Neural cell (in vitro differentiated cells): Measurements from ENCODE around the gene LRCH4. TPM values are rescaled to one million over a fixed set of nuclear protein-coding genes. Genes with fewer than 3 reads are reported as not detected.

Experiments
- H2AFZ ChIP-seq: fragments of 200-600, 300-800 bp; sonication (generic), shearing (Covaris generic); 2 replicates; pipeline ENCODE4 v1.6.0; 2014; ENCODE audit warnings: low read depth, mild to moderate bottlenecking, antibody characterized with exemption, low read length, moderate library complexity
- H3F3A ChIP-seq: fragments of 200-600 bp; shearing (Covaris generic); 2 replicates; pipeline ENCODE4 v1.6.1; 2016; ENCODE audit warnings: mild to moderate bottlenecking, moderate library complexity, mixed read lengths, antibody characterized with exemption, low read length; ENCODE audit not compliant: insufficient read depth, poor library complexity, severe bottlenecking
- H3K27ac ChIP-seq: fragments of 200-600, 300-800 bp; sonication (generic), shearing (Covaris generic); 2 replicates; pipeline ENCODE4 v1.5.1; 2014; ENCODE audit warnings: mild to moderate bottlenecking, low read length, moderate library complexity
- H3K27me3 ChIP-seq: fragments of 300-800, 200-600 bp; sonication (generic), shearing (Covaris generic); 2 replicates; pipeline ENCODE4 v1.6.0; 2014; ENCODE audit warnings: mild to moderate bottlenecking, low read depth, low read length, moderate library complexity; ENCODE audit not compliant: insufficient read depth
- H3K36me3 ChIP-seq: fragments of 300-800, 200-600 bp; sonication (generic), shearing (Covaris generic); 2 replicates; pipeline ENCODE4 v1.5.1; 2014; ENCODE audit warnings: mild to moderate bottlenecking, antibody characterized with exemption, low read length, moderate library complexity; ENCODE audit not compliant: insufficient read depth
- H3K4me2 ChIP-seq: fragments of 300-800, 200-600 bp; sonication (generic), shearing (Covaris generic); 2 replicates; pipeline ENCODE4 v1.6.0; 2014; ENCODE audit warnings: mild to moderate bottlenecking, low read length
- H3K4me3 ChIP-seq: fragments of 300-800, 200-600 bp; sonication (generic), shearing (Covaris generic); 2 replicates; pipeline ENCODE4 v1.5.1; 2014; ENCODE audit warnings: mild to moderate bottlenecking, low read length, moderate library complexity
- H3K79me2 ChIP-seq: fragments of 200-600 bp; shearing (Covaris generic); replicated peaks from 2 replicates; pipeline ENCODE4 v1.6.0; 2014; ENCODE audit warnings: mild to moderate bottlenecking, low read length, moderate library complexity; ENCODE audit not compliant: insufficient read depth
- H3K9ac ChIP-seq: fragments of 300-800, 200-600 bp; sonication (generic), shearing (Covaris generic); 2 replicates; pipeline ENCODE4 v1.6.1; 2016; ENCODE audit warnings: mild to moderate bottlenecking, low read length, mixed read lengths
- H3K9me2 ChIP-seq: fragments of 200-600 bp; shearing (Covaris generic); 2 replicates; pipeline ENCODE4 v1.6.1; 2016; ENCODE audit warnings: mild to moderate bottlenecking, low read length, mixed read lengths; ENCODE audit not compliant: insufficient read depth
- H3K9me3 ChIP-seq: fragments of 200-600, 300-800 bp; sonication (generic), shearing (Covaris generic); 2 replicates; pipeline ENCODE4 v1.6.1; 2016; ENCODE audit warnings: mild to moderate bottlenecking, mixed run types, low read length, moderate library complexity, mixed read lengths
- H4K20me1 ChIP-seq: fragments of 200-600 bp; shearing (Covaris generic); 2 replicates; pipeline ENCODE4 v1.6.1; 2016; ENCODE audit warnings: mild to moderate bottlenecking, mixed run types; ENCODE audit not compliant: insufficient read depth
- EP300 ChIP-seq: fragments of 450-650 bp; conservative IDR thresholded peaks from 2 replicates; pipeline ENCODE4 v1.6.1; 2014; ENCODE audit warnings: antibody characterized with exemption, mild to moderate bottlenecking, moderate library complexity; ENCODE audit not compliant: poor library complexity, severe bottlenecking
- EZH2 ChIP-seq: fragments of 200-600, 300-800 bp; shearing (Covaris generic), sonication (generic); IDR thresholded peaks from 2 replicates; pipeline ENCODE4 v1.6.1; 2014; ENCODE audit warnings: antibody characterized with exemption, low read length, borderline replicate concordance, mild to moderate bottlenecking; ENCODE audit not compliant: insufficient read depth, poor library complexity, severe bottlenecking
- MXI1 ChIP-seq: fragments of 450-650 bp; conservative IDR thresholded peaks from 2 replicates; pipeline ENCODE4 v1.6.1; 2014; ENCODE audit warnings: antibody characterized with exemption, mild to moderate bottlenecking; ENCODE audit not compliant: poor library complexity, severe bottlenecking
- POLR2AphosphoS5 ChIP-seq: IDR thresholded peaks from 2 replicates; pipeline ENCODE4 v1.6.1; 2012
- RAD21 ChIP-seq: fragments of 450-650 bp; conservative IDR thresholded peaks from 2 replicates; pipeline ENCODE4 v1.6.1; 2014; ENCODE audit warnings: antibody characterized with exemption, mild to moderate bottlenecking, moderate library complexity
- SMC3 ChIP-seq: fragments of 450-650 bp; conservative IDR thresholded peaks from 2 replicates; pipeline ENCODE4 v1.6.1; 2014; ENCODE audit warnings: antibody characterized with exemption, mild to moderate bottlenecking, moderate library complexity; ENCODE audit not compliant: poor library complexity
- TAF1 ChIP-seq: IDR thresholded peaks from 2 replicates; pipeline ENCODE4 v1.6.1; 2012; ENCODE audit warnings: low read depth
- polyA plus RNA-seq: library from polyadenylated mRNA; depleted of rRNA; stranded (reverse); fragments of >200 nt; gene quantifications from 2 replicates; pipeline ENCODE4 v1.2.3, GENCODE V29; 2014
- TF ChIP-seq, protein P1 (sequence below): fragments of 450-650 bp; IDR thresholded peaks from 2 replicates; pipeline ENCODE4 v1.5.1; 2014; ENCODE audit warnings: antibody characterized with exemption, mild to moderate bottlenecking, moderate library complexity; ENCODE audit not compliant: poor library complexity, severe bottlenecking
- TF ChIP-seq, protein P2 (sequence below): IDR thresholded peaks from 2 replicates; pipeline ENCODE4 v1.6.1; 2012; ENCODE audit warnings: borderline replicate concordance

The LRCH4 gene
- polyA plus RNA-seq, 1 donor from 2014 or later, result 17.2 TPM

DNA sequence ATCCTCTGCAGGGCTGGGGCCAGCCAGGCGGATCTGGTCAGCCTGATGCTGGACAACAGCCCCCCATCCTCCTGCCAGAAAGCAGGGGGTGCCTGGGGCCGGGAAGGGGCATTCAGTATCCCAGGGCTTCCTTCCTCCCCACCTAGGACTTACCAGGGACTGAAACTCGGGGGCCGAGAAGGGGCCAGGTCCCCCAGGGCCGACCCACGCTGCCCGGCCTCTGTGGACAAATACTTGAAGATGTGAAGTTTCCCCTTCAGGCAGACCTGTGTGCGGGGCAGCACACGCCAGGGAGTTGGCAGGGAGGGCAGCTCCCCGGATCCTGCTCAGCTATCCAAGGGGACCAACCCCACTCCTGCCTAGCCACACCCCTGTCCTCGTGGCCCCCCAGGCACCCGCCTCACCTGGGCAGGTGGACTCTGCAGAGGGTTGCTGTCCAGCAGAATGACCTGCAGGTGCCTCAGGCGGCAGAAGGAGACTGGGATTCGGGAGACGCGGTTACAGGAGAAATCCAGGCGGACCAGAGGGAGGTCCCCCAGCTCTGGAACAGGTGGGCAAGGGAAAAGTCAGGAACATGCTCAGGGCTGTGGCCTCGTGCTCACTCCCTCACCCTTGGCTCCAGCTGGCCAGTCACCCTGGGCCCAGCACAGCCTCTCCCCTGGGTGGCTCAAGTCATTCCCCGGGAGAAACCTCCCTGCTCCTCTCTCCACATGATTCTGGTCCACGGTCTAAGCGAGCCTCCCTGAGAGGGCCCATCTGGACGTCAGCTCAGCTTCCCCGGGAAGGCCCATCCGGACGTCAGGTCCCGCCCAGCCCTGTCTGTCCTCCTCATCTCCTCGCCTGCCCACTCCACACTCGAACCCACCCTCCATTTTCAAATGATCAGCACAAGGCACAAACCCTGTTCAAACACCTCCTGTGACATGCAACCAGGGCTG, 7.4 kb downstream of the LRCH4 start:
- Histone ChIP-seq H3K4me2 (no peak overlapping the region), H2AFZ (no peak overlapping the region), H3K27ac (no peak overlapping the region)

DNA sequence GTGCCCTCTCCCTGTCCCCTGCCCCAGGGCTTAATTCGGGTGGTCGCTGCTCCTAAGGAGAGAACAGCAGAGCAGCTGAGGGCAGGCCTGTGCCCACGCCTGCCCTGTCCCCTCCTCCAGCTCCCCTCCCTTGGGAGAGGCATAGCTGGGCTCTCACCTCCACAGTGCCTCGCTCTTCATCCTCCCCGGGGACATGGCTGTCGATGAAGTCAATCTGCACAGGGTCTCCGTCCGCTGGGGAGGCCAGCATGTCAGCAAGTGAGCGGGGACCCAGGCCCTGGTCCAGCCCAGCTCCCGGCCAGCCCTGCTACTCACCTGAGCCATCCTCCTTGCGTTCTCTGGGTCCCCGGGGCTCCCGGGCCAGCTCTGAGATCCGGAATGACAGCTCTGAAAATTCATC, 8.4 kb downstream of the LRCH4 start:
- Histone ChIP-seq H2AFZ (no peak overlapping the region), H3K9me3 (no peaks in the 10 kb centered on the region), H3K9me2 (no peaks in the 10 kb centered on the region), H3K36me3 (no peaks in the 10 kb centered on the region), H3K4me3 (no peak overlapping the region), H3K27ac (no peak overlapping the region), H3K4me2 (no peak overlapping the region), H3K79me2 (no peaks in the 10 kb centered on the region), H3K9ac (no peak overlapping the region), H3F3A (no peaks in the 10 kb centered on the region), H3K27me3 (no peaks in the 10 kb centered on the region), H4K20me1 (no peaks in the 10 kb centered on the region)
- TF ChIP-seq POLR2AphosphoS5 (no peak), EZH2 (no peak), RAD21 (no peak), MXI1 (no peak), TAF1 (no peak), EP300 (no peak), SMC3 (no peak)
- TF ChIP-seq, protein P1, sequence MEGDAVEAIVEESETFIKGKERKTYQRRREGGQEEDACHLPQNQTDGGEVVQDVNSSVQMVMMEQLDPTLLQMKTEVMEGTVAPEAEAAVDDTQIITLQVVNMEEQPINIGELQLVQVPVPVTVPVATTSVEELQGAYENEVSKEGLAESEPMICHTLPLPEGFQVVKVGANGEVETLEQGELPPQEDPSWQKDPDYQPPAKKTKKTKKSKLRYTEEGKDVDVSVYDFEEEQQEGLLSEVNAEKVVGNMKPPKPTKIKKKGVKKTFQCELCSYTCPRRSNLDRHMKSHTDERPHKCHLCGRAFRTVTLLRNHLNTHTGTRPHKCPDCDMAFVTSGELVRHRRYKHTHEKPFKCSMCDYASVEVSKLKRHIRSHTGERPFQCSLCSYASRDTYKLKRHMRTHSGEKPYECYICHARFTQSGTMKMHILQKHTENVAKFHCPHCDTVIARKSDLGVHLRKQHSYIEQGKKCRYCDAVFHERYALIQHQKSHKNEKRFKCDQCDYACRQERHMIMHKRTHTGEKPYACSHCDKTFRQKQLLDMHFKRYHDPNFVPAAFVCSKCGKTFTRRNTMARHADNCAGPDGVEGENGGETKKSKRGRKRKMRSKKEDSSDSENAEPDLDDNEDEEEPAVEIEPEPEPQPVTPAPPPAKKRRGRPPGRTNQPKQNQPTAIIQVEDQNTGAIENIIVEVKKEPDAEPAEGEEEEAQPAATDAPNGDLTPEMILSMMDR, result no peak
- TF ChIP-seq, protein P2, sequence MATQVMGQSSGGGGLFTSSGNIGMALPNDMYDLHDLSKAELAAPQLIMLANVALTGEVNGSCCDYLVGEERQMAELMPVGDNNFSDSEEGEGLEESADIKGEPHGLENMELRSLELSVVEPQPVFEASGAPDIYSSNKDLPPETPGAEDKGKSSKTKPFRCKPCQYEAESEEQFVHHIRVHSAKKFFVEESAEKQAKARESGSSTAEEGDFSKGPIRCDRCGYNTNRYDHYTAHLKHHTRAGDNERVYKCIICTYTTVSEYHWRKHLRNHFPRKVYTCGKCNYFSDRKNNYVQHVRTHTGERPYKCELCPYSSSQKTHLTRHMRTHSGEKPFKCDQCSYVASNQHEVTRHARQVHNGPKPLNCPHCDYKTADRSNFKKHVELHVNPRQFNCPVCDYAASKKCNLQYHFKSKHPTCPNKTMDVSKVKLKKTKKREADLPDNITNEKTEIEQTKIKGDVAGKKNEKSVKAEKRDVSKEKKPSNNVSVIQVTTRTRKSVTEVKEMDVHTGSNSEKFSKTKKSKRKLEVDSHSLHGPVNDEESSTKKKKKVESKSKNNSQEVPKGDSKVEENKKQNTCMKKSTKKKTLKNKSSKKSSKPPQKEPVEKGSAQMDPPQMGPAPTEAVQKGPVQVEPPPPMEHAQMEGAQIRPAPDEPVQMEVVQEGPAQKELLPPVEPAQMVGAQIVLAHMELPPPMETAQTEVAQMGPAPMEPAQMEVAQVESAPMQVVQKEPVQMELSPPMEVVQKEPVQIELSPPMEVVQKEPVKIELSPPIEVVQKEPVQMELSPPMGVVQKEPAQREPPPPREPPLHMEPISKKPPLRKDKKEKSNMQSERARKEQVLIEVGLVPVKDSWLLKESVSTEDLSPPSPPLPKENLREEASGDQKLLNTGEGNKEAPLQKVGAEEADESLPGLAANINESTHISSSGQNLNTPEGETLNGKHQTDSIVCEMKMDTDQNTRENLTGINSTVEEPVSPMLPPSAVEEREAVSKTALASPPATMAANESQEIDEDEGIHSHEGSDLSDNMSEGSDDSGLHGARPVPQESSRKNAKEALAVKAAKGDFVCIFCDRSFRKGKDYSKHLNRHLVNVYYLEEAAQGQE, result no peak

More for the DNA sequence above, 7.4 kb downstream of the LRCH4 start:
- no peaks in the 10 kb centered on the region for H3K79me2 ChIP-seq
- no peaks in the 10 kb centered on the region for H3K36me3 ChIP-seq
- H3F3A ChIP-seq, result no peaks in the 10 kb centered on the region
- no peak overlapping the region for H3K4me3 ChIP-seq
- no peaks in the 10 kb centered on the region for H4K20me1 ChIP-seq
- no peak overlapping the region for H3K9ac ChIP-seq
- H3K27me3 ChIP-seq, result no peaks in the 10 kb centered on the region
- H3K9me3 ChIP-seq, result no peaks in the 10 kb centered on the region
- no peaks in the 10 kb centered on the region for H3K9me2 ChIP-seq
- TF ChIP-seq MXI1 (no peak), SMC3 (no peak), EZH2 (no peak), POLR2AphosphoS5 (no peak), EP300 (no peak), TAF1 (no peak), RAD21 (no peak)
- TF ChIP-seq, protein P2, result no peak
- TF ChIP-seq, protein P1, result no peak
